Measurements from ENCODE around the gene HSP90B1. TPM values are rescaled to one million over a fixed set of nuclear protein-coding genes. Genes with fewer than 3 reads are reported as not detected.
A peak's percentile ranks its signal among the peaks of the same experiment; 100 is the strongest.

The HSP90B1 gene
- total RNA-seq, 1 donor from 2014 or later: 250 TPM

- intact Hi-C loops (cut with DNase I): loop anchor here (1.0 to 5.0 kb wide), 4 partner anchors 28 to 157 kb away; partner anchors contain the start of gene TDG
- Histone ChIP-seq H3K9me3 (no peaks in the 10 kb centered on the region), H3K4me1 (peaks cover 9 to 24% of the 10 kb centered on the region in 2 donors)
These were observed 501 bp upstream of the HSP90B1 start for GRCh38 chr12:103929784-103930033.

GRCh38 chr12:103930787-103931735 is 851 bp downstream of the HSP90B1 start:
- DNase-seq (ENCODE audit: low spot score in 2 of 2): peak in 1 of 2 donors; percentile 70
- Histone ChIP-seq H3K9me3 (no peaks in the 10 kb centered on the region), H3K4me1 (peaks cover 9 to 36% of the 10 kb centered on the region in 2 donors), H3K36me3 (peaks cover 9 to 30% of the 10 kb centered on the region in 2 donors), H3K27me3 (no peaks in the 10 kb centered on the region), H3K4me3 (peak overlapping the region; percentile 81 to 99), H3K27ac (peak overlapping the region; percentile 93 to 95)
- intact Hi-C loops (cut with DNase I): loop anchor here (1.0 to 5.0 kb wide), 4 partner anchors 26 to 159 kb away; partner anchors contain the start of gene TDG
- TF ChIP-seq, protein P1, sequence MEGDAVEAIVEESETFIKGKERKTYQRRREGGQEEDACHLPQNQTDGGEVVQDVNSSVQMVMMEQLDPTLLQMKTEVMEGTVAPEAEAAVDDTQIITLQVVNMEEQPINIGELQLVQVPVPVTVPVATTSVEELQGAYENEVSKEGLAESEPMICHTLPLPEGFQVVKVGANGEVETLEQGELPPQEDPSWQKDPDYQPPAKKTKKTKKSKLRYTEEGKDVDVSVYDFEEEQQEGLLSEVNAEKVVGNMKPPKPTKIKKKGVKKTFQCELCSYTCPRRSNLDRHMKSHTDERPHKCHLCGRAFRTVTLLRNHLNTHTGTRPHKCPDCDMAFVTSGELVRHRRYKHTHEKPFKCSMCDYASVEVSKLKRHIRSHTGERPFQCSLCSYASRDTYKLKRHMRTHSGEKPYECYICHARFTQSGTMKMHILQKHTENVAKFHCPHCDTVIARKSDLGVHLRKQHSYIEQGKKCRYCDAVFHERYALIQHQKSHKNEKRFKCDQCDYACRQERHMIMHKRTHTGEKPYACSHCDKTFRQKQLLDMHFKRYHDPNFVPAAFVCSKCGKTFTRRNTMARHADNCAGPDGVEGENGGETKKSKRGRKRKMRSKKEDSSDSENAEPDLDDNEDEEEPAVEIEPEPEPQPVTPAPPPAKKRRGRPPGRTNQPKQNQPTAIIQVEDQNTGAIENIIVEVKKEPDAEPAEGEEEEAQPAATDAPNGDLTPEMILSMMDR (IDR thresholded peaks at IDR 0.05): no peak

More at GRCh38 chr12:103929784-103930033, 501 bp upstream of the HSP90B1 start:
- TF ChIP-seq, protein P1 (IDR thresholded peaks at IDR 0.05): no peak
- no peak for DNase-seq (ENCODE audit: low spot score in 2 of 2)
- Histone ChIP-seq H3K27ac (peak overlapping the region; percentile 95 to 97), H3K27me3 (no peaks in the 10 kb centered on the region), H3K36me3 (peaks cover 7 to 16% of the 10 kb centered on the region in 2 donors), H3K4me3 (peak overlapping the region; percentile 58 to 99)

DNA sequence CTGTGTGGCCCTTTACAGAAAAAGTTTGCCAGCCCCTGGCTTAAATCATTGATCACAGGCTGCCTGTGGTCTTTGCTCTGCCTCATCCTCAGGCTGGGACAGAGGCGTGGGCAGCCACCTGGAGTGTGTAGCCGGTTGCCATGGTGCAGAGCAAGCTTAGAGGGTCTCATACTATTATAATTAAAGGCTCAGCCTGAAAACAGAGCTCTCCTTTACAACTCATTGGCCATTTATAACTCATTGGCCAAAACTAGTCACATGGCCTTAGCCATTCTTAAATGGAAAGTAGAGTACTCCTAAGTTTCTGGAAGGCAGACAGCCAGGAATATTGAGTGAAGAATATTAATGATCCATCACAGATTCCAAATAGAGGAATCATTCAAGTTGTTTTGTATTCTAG is 3.0 kb downstream of the HSP90B1 start:
- Histone ChIP-seq H3K36me3 (peaks cover 26 to 47% of the 10 kb centered on the region in 2 donors), H3K9me3 (no peaks in the 10 kb centered on the region), H3K4me3 (peak overlapping the region in 1 of 2 donors; percentile 99), H3K27ac (no peak overlapping the region), H3K4me1 (peaks cover 9 to 37% of the 10 kb centered on the region in 2 donors), H3K27me3 (no peaks in the 10 kb centered on the region)
- DNase-seq (ENCODE audit: low spot score in 2 of 2): no peak
- TF ChIP-seq, protein P1 (IDR thresholded peaks at IDR 0.05): no peak
- intact Hi-C loops (cut with DNase I): loop anchor here (5.0 kb wide), 1 partner anchor 161 kb away; no protein-coding TSS in a partner anchor

DNA sequence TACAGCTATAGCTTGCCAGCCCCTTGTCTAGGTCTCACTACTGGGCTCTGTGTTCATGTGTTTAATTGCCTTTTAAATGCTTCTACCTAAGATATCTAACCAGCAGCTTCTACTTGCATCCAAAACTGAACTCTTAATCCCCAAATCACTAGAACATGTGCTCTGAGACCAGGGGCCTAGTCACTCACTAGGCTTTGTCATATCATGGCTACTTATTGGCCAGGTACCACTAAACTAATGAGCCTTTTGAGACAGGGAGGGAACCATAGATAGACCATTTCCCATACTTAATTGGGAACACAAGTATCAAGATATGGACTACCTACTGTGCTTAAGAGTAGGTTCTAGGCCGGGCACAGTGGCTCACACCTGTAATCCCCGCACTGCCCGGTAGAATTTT is 6.5 kb downstream of the HSP90B1 start:
- no peak for DNase-seq (ENCODE audit: low spot score in 2 of 2)
- H3K36me3 ChIP-seq: peaks cover 61 to 81% of the 10 kb centered on the region in 2 donors

DNA sequence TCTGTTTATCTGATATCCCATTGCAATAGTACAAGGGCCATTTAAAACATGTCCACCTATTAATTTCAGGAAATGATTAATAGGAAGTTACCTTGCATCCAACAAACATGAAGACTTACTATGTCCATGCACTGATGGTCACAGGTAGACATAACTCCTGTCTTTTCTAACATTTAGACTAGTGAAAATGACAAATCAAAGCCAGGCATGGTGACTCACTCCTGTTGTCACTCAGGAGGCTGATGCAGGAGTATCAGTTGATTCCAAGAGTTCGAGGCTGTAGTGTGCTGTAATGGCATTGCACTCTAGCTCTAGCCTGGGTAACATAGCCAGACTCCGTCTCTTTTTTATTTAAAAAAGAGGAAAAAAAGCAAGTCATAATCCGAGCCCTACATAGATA is 14.8 kb downstream of the HSP90B1 start:
- H3K27me3 ChIP-seq: no peaks in the 10 kb centered on the region
- H3K4me1 ChIP-seq: no peaks in the 10 kb centered on the region
- intact Hi-C loops (cut with DNase I): no loop called here
- H3K27ac ChIP-seq: no peak overlapping the region
- H3K9me3 ChIP-seq: no peaks in the 10 kb centered on the region
- DNase-seq (ENCODE audit: low spot score in 2 of 2): no peak
- H3K4me3 ChIP-seq: no peak overlapping the region
- TF ChIP-seq, protein P1 (IDR thresholded peaks at IDR 0.05): no peak
- H3K36me3 ChIP-seq: peaks cover 96 to 100% of the 10 kb centered on the region in 2 donors

More for the DNA sequence above, 6.5 kb downstream of the HSP90B1 start:
- H3K4me1 ChIP-seq: peaks cover 9 to 33% of the 10 kb centered on the region in 2 donors
- H3K27ac ChIP-seq: no peak overlapping the region
- H3K27me3 ChIP-seq: no peaks in the 10 kb centered on the region
- H3K9me3 ChIP-seq: no peaks in the 10 kb centered on the region
- TF ChIP-seq, protein P1 (IDR thresholded peaks at IDR 0.05): no peak
- intact Hi-C loops (cut with DNase I): no loop called here
- no peak overlapping the region for H3K4me3 ChIP-seq
